ENCODE data around the gene PRSS38.

The PRSS38 gene

GRCh38 chr1:227779021-227779441 is 36.4 kb upstream of the PRSS38 start:
- DNase-seq (ENCODE audit: low read depth), result no peak

GRCh38 chr1:227779685-227780084 is 35.8 kb upstream of the PRSS38 start:
- no peak for DNase-seq (ENCODE audit: low read depth)

- DNase-seq (ENCODE audit: low read depth), result no peak
Measured at GRCh38 chr1:227780101-227781044, 35.1 kb upstream of the PRSS38 start.

GRCh38 chr1:227781314-227781930 is 34.1 kb upstream of the PRSS38 start:
- no peak for DNase-seq (ENCODE audit: low read depth)

GRCh38 chr1:227782226-227782625 is 33.2 kb upstream of the PRSS38 start:
- no peak for DNase-seq (ENCODE audit: low read depth)

GRCh38 chr1:227785094-227785804 is 30.2 kb upstream of the PRSS38 start:
- DNase-seq (ENCODE audit: low read depth), result no peak

GRCh38 chr1:227785805-227786671 is 29.4 kb upstream of the PRSS38 start:
- DNase-seq (ENCODE audit: low read depth), result no peak

GRCh38 chr1:227786673-227787512 is 28.6 kb upstream of the PRSS38 start:
- DNase-seq (ENCODE audit: low read depth), result no peak

- peak; percentile 89 for DNase-seq (ENCODE audit: low read depth)
Measured at GRCh38 chr1:227787513-227788270, 27.8 kb upstream of the PRSS38 start.

GRCh38 chr1:227788271-227789083 is 27.0 kb upstream of the PRSS38 start:
- DNase-seq (ENCODE audit: low read depth), result peak; percentile 60

GRCh38 chr1:227789084-227790033 is 26.1 kb upstream of the PRSS38 start:
- DNase-seq (ENCODE audit: low read depth), result no peak

- DNase-seq (ENCODE audit: low read depth), result no peak
Measured at GRCh38 chr1:227790034-227790400, 25.5 kb upstream of the PRSS38 start.

- DNase-seq (ENCODE audit: low read depth), result no peak
Measured at GRCh38 chr1:227790868-227791267, 24.6 kb upstream of the PRSS38 start.

GRCh38 chr1:227791425-227792143 is 23.9 kb upstream of the PRSS38 start:
- DNase-seq (ENCODE audit: low read depth), result no peak

GRCh38 chr1:227792216-227793078 is 23.0 kb upstream of the PRSS38 start:
- no peak for DNase-seq (ENCODE audit: low read depth)
